ENCODE results near the gene MOB2. TPM values are rescaled to one million over a fixed set of nuclear protein-coding genes. Genes with fewer than 3 reads are reported as not detected.

Gene MOB2
- polyA plus RNA-seq, 1 donor from 2014 or later = 42.0 TPM

GRCh38 chr11:1468473-1469066, 18.0 kb downstream of the MOB2 start:
- Mint-ChIP-seq H3K9me3 (no peaks in the 10 kb centered on the region), H3K27ac (no peak overlapping the region), H3K4me1 (no peaks in the 10 kb centered on the region), H3K36me3 (peaks cover 2% of the 10 kb centered on the region), H3K4me3 (no peak overlapping the region), H3K27me3 (no peaks in the 10 kb centered on the region)

GRCh38 chr11:1468002-1468401, 18.6 kb downstream of the MOB2 start:
- no peak overlapping the region for H3K27ac Mint-ChIP-seq
- no peaks in the 10 kb centered on the region for H3K27me3 Mint-ChIP-seq
- H3K36me3 Mint-ChIP-seq = peaks cover 2% of the 10 kb centered on the region
- no peak overlapping the region for H3K4me3 Mint-ChIP-seq
- H3K9me3 Mint-ChIP-seq = no peaks in the 10 kb centered on the region
- no peaks in the 10 kb centered on the region for H3K4me1 Mint-ChIP-seq

GRCh38 chr11:1467270-1467669, 19.3 kb downstream of the MOB2 start:
- Mint-ChIP-seq H3K27ac (peak overlapping the region in 2 of 3 donors; percentile 67 to 75), H3K4me3 (peak overlapping the region in 1 of 4 donors; percentile 30), H3K9me3 (no peaks in the 10 kb centered on the region), H3K36me3 (peaks cover 2% of the 10 kb centered on the region), H3K4me1 (no peaks in the 10 kb centered on the region), H3K27me3 (no peaks in the 10 kb centered on the region)

- peaks cover 2% of the 10 kb centered on the region for H3K36me3 Mint-ChIP-seq
- peak overlapping the region in 1 of 3 donors; percentile 75 for H3K27ac Mint-ChIP-seq
- no peaks in the 10 kb centered on the region for H3K4me1 Mint-ChIP-seq
- H3K4me3 Mint-ChIP-seq = no peak overlapping the region
- H3K27me3 Mint-ChIP-seq = no peaks in the 10 kb centered on the region
- H3K9me3 Mint-ChIP-seq = no peaks in the 10 kb centered on the region
Observed at GRCh38 chr11:1466784-1467183, 19.8 kb downstream of the MOB2 start.

GRCh38 chr11:1463056-1463455, 23.5 kb downstream of the MOB2 start:
- Mint-ChIP-seq H3K9me3 (no peaks in the 10 kb centered on the region), H3K27ac (no peak overlapping the region), H3K27me3 (no peaks in the 10 kb centered on the region), H3K4me3 (no peak overlapping the region), H3K36me3 (peaks cover 2% of the 10 kb centered on the region), H3K4me1 (no peaks in the 10 kb centered on the region)

GRCh38 chr11:1462698-1462975, 23.9 kb downstream of the MOB2 start:
- H3K9me3 Mint-ChIP-seq = no peaks in the 10 kb centered on the region
- no peak overlapping the region for H3K4me3 Mint-ChIP-seq
- H3K27ac Mint-ChIP-seq = no peak overlapping the region
- no peaks in the 10 kb centered on the region for H3K27me3 Mint-ChIP-seq
- no peaks in the 10 kb centered on the region for H3K4me1 Mint-ChIP-seq
- peaks cover 2% of the 10 kb centered on the region for H3K36me3 Mint-ChIP-seq

GRCh38 chr11:1461826-1462697, 24.5 kb downstream of the MOB2 start:
- Mint-ChIP-seq H3K27ac (no peak overlapping the region), H3K4me3 (no peak overlapping the region), H3K9me3 (no peaks in the 10 kb centered on the region), H3K4me1 (no peaks in the 10 kb centered on the region), H3K36me3 (peaks cover 2% of the 10 kb centered on the region), H3K27me3 (no peaks in the 10 kb centered on the region)

- Mint-ChIP-seq H3K4me3 (no peak overlapping the region), H3K9me3 (no peaks in the 10 kb centered on the region), H3K27me3 (no peaks in the 10 kb centered on the region), H3K4me1 (no peaks in the 10 kb centered on the region), H3K36me3 (peaks cover 2% of the 10 kb centered on the region), H3K27ac (no peak overlapping the region)
Observed at GRCh38 chr11:1460986-1461825, 25.4 kb downstream of the MOB2 start.

- Mint-ChIP-seq H3K4me1 (no peaks in the 10 kb centered on the region), H3K4me3 (no peak overlapping the region), H3K27me3 (no peaks in the 10 kb centered on the region), H3K9me3 (no peaks in the 10 kb centered on the region), H3K27ac (no peak overlapping the region), H3K36me3 (peaks cover 1% of the 10 kb centered on the region)
Observed at GRCh38 chr11:1460396-1460985, 26.1 kb downstream of the MOB2 start.

GRCh38 chr11:1459764-1460395, 26.7 kb downstream of the MOB2 start:
- no peaks in the 10 kb centered on the region for H3K9me3 Mint-ChIP-seq
- H3K4me3 Mint-ChIP-seq = no peak overlapping the region
- H3K27me3 Mint-ChIP-seq = no peaks in the 10 kb centered on the region
- no peaks in the 10 kb centered on the region for H3K4me1 Mint-ChIP-seq
- H3K36me3 Mint-ChIP-seq = no peaks in the 10 kb centered on the region
- H3K27ac Mint-ChIP-seq = no peak overlapping the region

- no peaks in the 10 kb centered on the region for H3K27me3 Mint-ChIP-seq
- no peak overlapping the region for H3K4me3 Mint-ChIP-seq
- no peaks in the 10 kb centered on the region for H3K4me1 Mint-ChIP-seq
- H3K36me3 Mint-ChIP-seq = no peaks in the 10 kb centered on the region
- H3K9me3 Mint-ChIP-seq = no peaks in the 10 kb centered on the region
- peak overlapping the region in 1 of 3 donors; percentile 59 for H3K27ac Mint-ChIP-seq
Observed at GRCh38 chr11:1459219-1459575, 27.4 kb downstream of the MOB2 start.

- Mint-ChIP-seq H3K4me1 (no peaks in the 10 kb centered on the region), H3K36me3 (no peaks in the 10 kb centered on the region), H3K4me3 (no peak overlapping the region), H3K9me3 (no peaks in the 10 kb centered on the region), H3K27ac (peak overlapping the region in 1 of 3 donors; percentile 59), H3K27me3 (no peaks in the 10 kb centered on the region)
Observed at GRCh38 chr11:1458340-1459218, 28.0 kb downstream of the MOB2 start.

- Mint-ChIP-seq H3K9me3 (no peaks in the 10 kb centered on the region), H3K36me3 (no peaks in the 10 kb centered on the region), H3K27ac (no peak overlapping the region), H3K4me3 (no peak overlapping the region), H3K27me3 (no peaks in the 10 kb centered on the region), H3K4me1 (peaks cover 0 to 2% (median 0%) of the 10 kb centered on the region in 3 donors)
Observed at GRCh38 chr11:1457856-1458255, 28.7 kb downstream of the MOB2 start.

GRCh38 chr11:1457326-1457680, 29.3 kb downstream of the MOB2 start:
- H3K9me3 Mint-ChIP-seq = no peaks in the 10 kb centered on the region
- no peak overlapping the region for H3K4me3 Mint-ChIP-seq
- H3K27me3 Mint-ChIP-seq = no peaks in the 10 kb centered on the region
- peaks cover 0 to 2% (median 0%) of the 10 kb centered on the region in 3 donors for H3K4me1 Mint-ChIP-seq
- no peaks in the 10 kb centered on the region for H3K36me3 Mint-ChIP-seq
- no peak overlapping the region for H3K27ac Mint-ChIP-seq

All from IgD-negative memory B cell (primary cell).